ENCODE data around the gene POLR2E.

DNA sequence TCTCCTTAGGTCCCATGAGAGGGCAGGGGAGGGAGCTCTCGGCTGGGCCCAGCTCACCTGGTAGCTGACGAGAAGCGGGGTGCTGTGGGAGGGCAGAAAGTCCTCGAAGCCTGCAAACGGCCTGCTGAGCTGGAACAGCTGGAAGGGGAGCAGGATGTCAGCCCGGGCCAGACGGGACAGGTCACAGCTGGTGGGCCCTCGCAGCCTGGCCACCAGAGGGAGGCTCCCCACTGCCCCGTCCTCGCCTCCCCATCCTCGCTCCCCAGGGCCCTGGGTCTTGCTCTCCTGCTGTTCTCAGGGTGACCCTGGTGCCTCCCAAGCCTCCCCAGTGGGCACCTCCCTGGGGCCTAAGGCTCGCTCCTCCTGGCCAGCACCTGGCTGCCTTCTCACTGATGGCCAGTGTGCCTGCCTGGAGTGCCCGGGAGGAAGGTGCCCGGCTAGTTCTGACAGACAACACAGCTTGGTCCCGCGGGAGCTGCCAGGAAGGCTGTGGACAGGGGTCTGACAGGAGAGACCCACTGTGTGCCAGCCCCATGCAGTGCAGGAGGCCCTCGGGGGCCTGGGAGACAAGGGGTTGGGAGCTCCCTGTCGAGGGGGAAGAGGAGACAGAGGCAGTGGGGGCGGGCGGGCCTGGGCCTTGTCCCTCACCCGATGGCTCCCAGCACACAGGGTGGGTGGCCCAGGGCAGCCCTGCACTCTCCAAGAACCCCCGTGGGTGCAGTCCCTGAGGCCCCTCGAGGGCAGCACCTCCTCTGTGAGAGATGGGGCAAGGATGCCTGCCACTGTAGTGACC is 28.9 kb upstream of the POLR2E start:
- TF ChIP-seq, protein P1, sequence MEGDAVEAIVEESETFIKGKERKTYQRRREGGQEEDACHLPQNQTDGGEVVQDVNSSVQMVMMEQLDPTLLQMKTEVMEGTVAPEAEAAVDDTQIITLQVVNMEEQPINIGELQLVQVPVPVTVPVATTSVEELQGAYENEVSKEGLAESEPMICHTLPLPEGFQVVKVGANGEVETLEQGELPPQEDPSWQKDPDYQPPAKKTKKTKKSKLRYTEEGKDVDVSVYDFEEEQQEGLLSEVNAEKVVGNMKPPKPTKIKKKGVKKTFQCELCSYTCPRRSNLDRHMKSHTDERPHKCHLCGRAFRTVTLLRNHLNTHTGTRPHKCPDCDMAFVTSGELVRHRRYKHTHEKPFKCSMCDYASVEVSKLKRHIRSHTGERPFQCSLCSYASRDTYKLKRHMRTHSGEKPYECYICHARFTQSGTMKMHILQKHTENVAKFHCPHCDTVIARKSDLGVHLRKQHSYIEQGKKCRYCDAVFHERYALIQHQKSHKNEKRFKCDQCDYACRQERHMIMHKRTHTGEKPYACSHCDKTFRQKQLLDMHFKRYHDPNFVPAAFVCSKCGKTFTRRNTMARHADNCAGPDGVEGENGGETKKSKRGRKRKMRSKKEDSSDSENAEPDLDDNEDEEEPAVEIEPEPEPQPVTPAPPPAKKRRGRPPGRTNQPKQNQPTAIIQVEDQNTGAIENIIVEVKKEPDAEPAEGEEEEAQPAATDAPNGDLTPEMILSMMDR (IDR thresholded peaks at IDR 0.05), result peak in 1 of 4 experiments; percentile 11
- TF ChIP-seq POLR2A (IDR thresholded peaks at IDR 0.05), result no peak
- TF ChIP-seq EP300 (IDR thresholded peaks at IDR 0.05), result no peak

Data from sigmoid colon (tissue), 4 donors.